ENCODE data around the gene NADK2. TPM values are rescaled to one million over a fixed set of nuclear protein-coding genes. Genes with fewer than 3 reads are reported as not detected.

NADK2 gene
- polyA plus RNA-seq, 1 of the 3 experiments (the other 2 are of a cell fraction), result 7.6 TPM

DNA sequence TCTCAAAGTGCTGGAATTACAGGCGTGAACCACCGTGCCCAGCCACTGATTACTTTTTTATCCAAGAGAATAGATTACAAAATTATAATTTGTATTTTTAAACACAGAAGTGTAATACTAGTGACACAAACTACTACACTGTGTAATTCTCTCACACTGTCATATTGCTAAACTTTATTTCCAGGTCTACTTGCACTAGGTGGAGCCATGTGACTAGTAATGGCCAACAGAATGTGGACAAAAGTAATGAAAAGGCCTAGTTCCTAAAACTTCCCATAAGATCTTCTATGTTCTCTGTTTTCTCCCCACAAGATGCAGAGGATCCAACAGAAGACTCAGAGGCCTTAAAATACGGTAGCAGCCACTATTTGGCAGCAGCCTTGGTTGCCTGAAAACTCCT is 27.3 kb downstream of the NADK2 start:
- H3K9me2 ChIP-seq, result no peaks in the 10 kb centered on the region
- no peak overlapping the region for H3K4me2 ChIP-seq
- no peak overlapping the region for H3K9ac ChIP-seq
- 98% methylated on average over 3 of the region's 3 CpGs for WGBS (ENCODE audit: low lambda C conversion rate)
- H4K20me1 ChIP-seq (ENCODE audit: insufficient read depth), result no peaks in the 10 kb centered on the region
- H3K4me1 ChIP-seq (ENCODE audit: control insufficient read depth in 1 of 2, insufficient read depth in 2 of 2, low read depth in 1 of 2, low read length in 1 of 2), result peaks cover 0 to 4% of the 10 kb centered on the region in 2 experiments; a peak in 1 of 4 replicates
- no peak for DNase-seq
- no peak overlapping the region for H3K4me3 ChIP-seq (ENCODE audit: low read depth in 2 of 2, low read length in 1 of 2)
- H3K9me3 ChIP-seq, result no peaks in the 10 kb centered on the region
- H3F3A ChIP-seq (replicated peaks; ENCODE audit: insufficient read depth), result peaks cover 14% of the 10 kb centered on the region
- no peaks in the 10 kb centered on the region for H3K27me3 ChIP-seq (ENCODE audit: insufficient read depth)
- CTCF ChIA-PET, result interaction anchor here (0.6 to 2.1 kb wide), 6 partner anchors 11 to 1267 kb away, joined by 3 to 9 read pairs (median 4); no protein-coding TSS in a partner anchor
- no peaks in the 10 kb centered on the region for H3K79me2 ChIP-seq (ENCODE audit: insufficient read depth)
- POLR2A ChIA-PET, result no interaction called here
- H3K36me3 ChIP-seq (replicated peaks in 1 of 2; ENCODE audit: control insufficient read depth in 1 of 2, insufficient read depth in 2 of 2, low read length in 1 of 2), result peaks cover 48 to 63% of the 10 kb centered on the region in 2 experiments
- TF ChIP-seq TAF1 (IDR thresholded peaks at IDR 0.05; ENCODE audit: borderline replicate concordance, low read depth, low read length), result no peak
- peak; percentile 63 for TF ChIP-seq RAD21 (IDR thresholded peaks at IDR 0.05; ENCODE audit: low read length)
- no peak overlapping the region for H2AFZ ChIP-seq (ENCODE audit: low read depth)
- H3K27ac ChIP-seq (ENCODE audit: low read depth in 2 of 2, low read length in 1 of 2), result no peak overlapping the region

DNA sequence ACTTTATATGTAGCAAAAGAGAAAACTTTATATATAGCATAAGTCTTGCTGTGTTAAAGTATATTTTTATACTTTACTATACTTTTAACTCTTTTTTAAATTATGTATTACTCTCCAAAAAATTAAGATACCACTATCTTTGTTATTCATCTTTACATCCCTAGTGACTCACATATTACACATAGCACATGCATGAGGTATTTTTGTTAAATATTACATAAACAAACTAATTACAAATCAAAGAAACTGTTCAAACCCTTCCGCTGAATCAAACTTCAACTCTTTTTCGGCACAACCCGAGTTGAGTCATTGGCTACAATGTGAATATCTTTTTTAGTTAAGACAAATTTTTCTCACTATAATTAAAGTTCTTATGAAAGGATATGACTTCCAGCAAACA is 32.1 kb downstream of the NADK2 start:
- no peaks in the 10 kb centered on the region for H3K4me1 ChIP-seq (ENCODE audit: control insufficient read depth in 1 of 2, insufficient read depth in 2 of 2, low read depth in 1 of 2, low read length in 1 of 2)
- H3K79me2 ChIP-seq (ENCODE audit: insufficient read depth), result no peaks in the 10 kb centered on the region
- POLR2A ChIA-PET, result no interaction called here
- H3K36me3 ChIP-seq (replicated peaks in 1 of 2; ENCODE audit: control insufficient read depth in 1 of 2, insufficient read depth in 2 of 2, low read length in 1 of 2), result peaks cover 37 to 42% of the 10 kb centered on the region in 2 experiments
- no peaks in the 10 kb centered on the region for H3K9me3 ChIP-seq
- H3K27me3 ChIP-seq (ENCODE audit: insufficient read depth), result no peaks in the 10 kb centered on the region
- DNase-seq, result no peak
- TF ChIP-seq NFIC (IDR thresholded peaks at IDR 0.05; ENCODE audit: borderline replicate concordance) (no peak), FOXM1 (IDR thresholded peaks at IDR 0.05; ENCODE audit: low read depth) (no peak), GABPA (IDR thresholded peaks at IDR 0.05; ENCODE audit: low read depth) (no peak), EP300 (IDR thresholded peaks at IDR 0.05; ENCODE audit: borderline replicate concordance in 1 of 2, low read depth in 1 of 2, low read length in 1 of 2) (no peak), ELF1 (IDR thresholded peaks at IDR 0.05) (no peak), TEAD4 (IDR thresholded peaks at IDR 0.05; ENCODE audit: borderline replicate concordance, insufficient read depth) (no peak), SIN3A (IDR thresholded peaks at IDR 0.05; ENCODE audit: borderline replicate concordance, low read depth, low read length) (no peak), RCOR1 (IDR thresholded peaks at IDR 0.05; ENCODE audit: low read length) (no peak)
- TF ChIP-seq, protein P1, sequence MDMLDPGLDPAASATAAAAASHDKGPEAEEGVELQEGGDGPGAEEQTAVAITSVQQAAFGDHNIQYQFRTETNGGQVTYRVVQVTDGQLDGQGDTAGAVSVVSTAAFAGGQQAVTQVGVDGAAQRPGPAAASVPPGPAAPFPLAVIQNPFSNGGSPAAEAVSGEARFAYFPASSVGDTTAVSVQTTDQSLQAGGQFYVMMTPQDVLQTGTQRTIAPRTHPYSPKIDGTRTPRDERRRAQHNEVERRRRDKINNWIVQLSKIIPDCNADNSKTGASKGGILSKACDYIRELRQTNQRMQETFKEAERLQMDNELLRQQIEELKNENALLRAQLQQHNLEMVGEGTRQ (IDR thresholded peaks at IDR 0.05; ENCODE audit: borderline replicate concordance, low read depth, low read length), result no peak
- no peak overlapping the region for H3K9ac ChIP-seq
- 81% methylated on average over 3 of the region's 3 CpGs for WGBS (ENCODE audit: low lambda C conversion rate)
- no peak overlapping the region for H2AFZ ChIP-seq (ENCODE audit: low read depth)
- H3K9me2 ChIP-seq, result no peaks in the 10 kb centered on the region
- H3K4me2 ChIP-seq, result no peak overlapping the region
- no peak overlapping the region for H3K4me3 ChIP-seq (ENCODE audit: low read depth in 2 of 2, low read length in 1 of 2)
- H3F3A ChIP-seq (replicated peaks; ENCODE audit: insufficient read depth), result peaks cover 8% of the 10 kb centered on the region
- peak overlapping the region in 1 of 2 experiments; percentile 20; a peak in 2 of 4 replicates for H3K27ac ChIP-seq (ENCODE audit: low read depth in 2 of 2, low read length in 1 of 2)
- no peaks in the 10 kb centered on the region for H4K20me1 ChIP-seq (ENCODE audit: insufficient read depth)
- CTCF ChIA-PET, result no interaction called here

DNA sequence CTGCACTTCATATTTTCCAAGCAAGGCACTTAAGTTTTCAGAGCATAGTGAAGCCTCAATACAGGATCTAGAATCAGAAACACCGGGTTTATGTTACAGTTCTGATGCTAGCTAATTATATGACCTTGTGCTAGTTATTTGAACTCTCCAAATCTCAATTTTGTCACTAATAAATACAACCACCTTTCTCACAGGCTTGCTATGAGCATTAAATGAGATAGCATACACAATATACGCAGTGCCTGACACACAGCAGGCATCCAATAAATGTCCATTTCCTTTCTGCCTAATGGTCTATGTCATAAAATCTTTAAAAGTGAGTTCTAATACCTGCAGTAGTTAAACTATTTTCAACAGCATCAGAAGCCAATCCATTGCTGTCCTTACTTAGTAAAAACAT is 32.9 kb downstream of the NADK2 start:
- Histone ChIP-seq H3K4me2 (no peak overlapping the region), H3K9me2 (no peaks in the 10 kb centered on the region), H3K4me3 (ENCODE audit: low read depth in 2 of 2, low read length in 1 of 2) (no peak overlapping the region), H3K9me3 (no peaks in the 10 kb centered on the region), H3K36me3 (replicated peaks in 1 of 2; ENCODE audit: control insufficient read depth in 1 of 2, insufficient read depth in 2 of 2, low read length in 1 of 2) (peaks cover 39 to 48% of the 10 kb centered on the region in 2 experiments), H3K79me2 (ENCODE audit: insufficient read depth) (no peaks in the 10 kb centered on the region), H3K27me3 (ENCODE audit: insufficient read depth) (no peaks in the 10 kb centered on the region), H3K27ac (ENCODE audit: low read depth in 2 of 2, low read length in 1 of 2) (no peak overlapping the region), H3K4me1 (ENCODE audit: control insufficient read depth in 1 of 2, insufficient read depth in 2 of 2, low read depth in 1 of 2, low read length in 1 of 2) (no peaks in the 10 kb centered on the region), H4K20me1 (ENCODE audit: insufficient read depth) (no peaks in the 10 kb centered on the region), H3K9ac (no peak overlapping the region), H3F3A (replicated peaks; ENCODE audit: insufficient read depth) (peaks cover 8% of the 10 kb centered on the region), H2AFZ (ENCODE audit: low read depth) (no peak overlapping the region)
- DNase-seq, result no peak
- ChIA-PET POLR2A (no interaction called here), CTCF (no interaction called here)
- TF ChIP-seq, protein P2, sequence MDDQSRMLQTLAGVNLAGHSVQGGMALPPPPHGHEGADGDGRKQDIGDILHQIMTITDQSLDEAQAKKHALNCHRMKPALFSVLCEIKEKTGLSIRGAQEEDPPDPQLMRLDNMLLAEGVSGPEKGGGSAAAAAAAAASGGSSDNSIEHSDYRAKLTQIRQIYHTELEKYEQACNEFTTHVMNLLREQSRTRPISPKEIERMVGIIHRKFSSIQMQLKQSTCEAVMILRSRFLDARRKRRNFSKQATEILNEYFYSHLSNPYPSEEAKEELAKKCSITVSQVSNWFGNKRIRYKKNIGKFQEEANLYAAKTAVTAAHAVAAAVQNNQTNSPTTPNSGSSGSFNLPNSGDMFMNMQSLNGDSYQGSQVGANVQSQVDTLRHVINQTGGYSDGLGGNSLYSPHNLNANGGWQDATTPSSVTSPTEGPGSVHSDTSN (IDR thresholded peaks at IDR 0.05), result no peak
- TF ChIP-seq SMC3 (IDR thresholded peaks at IDR 0.05; ENCODE audit: low read depth, low read length) (no peak), TEAD4 (IDR thresholded peaks at IDR 0.05; ENCODE audit: borderline replicate concordance, insufficient read depth) (no peak)
- TF ChIP-seq, protein P3, sequence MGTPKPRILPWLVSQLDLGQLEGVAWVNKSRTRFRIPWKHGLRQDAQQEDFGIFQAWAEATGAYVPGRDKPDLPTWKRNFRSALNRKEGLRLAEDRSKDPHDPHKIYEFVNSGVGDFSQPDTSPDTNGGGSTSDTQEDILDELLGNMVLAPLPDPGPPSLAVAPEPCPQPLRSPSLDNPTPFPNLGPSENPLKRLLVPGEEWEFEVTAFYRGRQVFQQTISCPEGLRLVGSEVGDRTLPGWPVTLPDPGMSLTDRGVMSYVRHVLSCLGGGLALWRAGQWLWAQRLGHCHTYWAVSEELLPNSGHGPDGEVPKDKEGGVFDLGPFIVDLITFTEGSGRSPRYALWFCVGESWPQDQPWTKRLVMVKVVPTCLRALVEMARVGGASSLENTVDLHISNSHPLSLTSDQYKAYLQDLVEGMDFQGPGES (IDR thresholded peaks at IDR 0.05; ENCODE audit: low read depth, low read length), result no peak
- 93% methylated on average over 2 of the region's 2 CpGs for WGBS (ENCODE audit: low lambda C conversion rate)
